ENCODE data around the gene SPATA16.

DNA sequence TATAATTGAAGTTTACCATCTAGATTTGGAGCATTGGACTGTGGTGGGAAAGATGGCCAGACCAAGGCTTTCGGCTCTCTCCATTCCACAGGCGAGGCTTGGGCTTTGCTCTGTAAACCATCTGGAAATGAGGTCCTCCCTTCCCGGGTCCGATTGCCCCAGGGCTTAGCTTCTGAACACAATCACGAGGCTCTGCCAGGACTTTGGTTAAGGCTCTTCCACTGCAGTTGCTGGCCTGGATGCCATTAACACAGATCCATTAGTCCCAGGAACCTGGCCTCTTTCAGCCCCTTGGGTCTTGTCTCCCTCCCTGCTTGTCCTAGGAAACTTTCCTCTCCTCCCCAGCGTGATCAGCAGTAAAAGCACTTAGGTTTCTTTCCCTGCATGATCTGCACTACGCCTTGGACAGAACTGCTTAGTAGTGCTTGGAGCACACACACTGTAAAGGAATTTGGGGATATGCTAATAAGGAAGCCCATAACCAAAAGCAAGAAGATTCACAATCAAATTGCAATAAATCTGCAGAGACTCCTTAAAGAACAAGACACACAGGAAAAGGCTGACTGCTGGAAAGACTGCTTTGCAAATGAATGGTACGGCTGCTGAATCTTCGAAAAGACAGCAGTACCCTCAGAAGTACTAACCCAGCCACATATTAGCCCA, 236.2 kb downstream of the SPATA16 start:
- TF ChIP-seq TARDBP (IDR thresholded peaks at IDR 0.05), result no peak
- no peak for TF ChIP-seq HDGF (IDR thresholded peaks at IDR 0.05; ENCODE audit: borderline replicate concordance)
- no peak for TF ChIP-seq CTBP1 (IDR thresholded peaks at IDR 0.05; ENCODE audit: borderline replicate concordance)
- TF ChIP-seq FOXM1 (IDR thresholded peaks at IDR 0.05; ENCODE audit: borderline replicate concordance), result no peak
- no peak for TF ChIP-seq ARNT (IDR thresholded peaks at IDR 0.05)
- no peak for TF ChIP-seq BHLHE40 (IDR thresholded peaks at IDR 0.05; ENCODE audit: borderline replicate concordance)
- TF ChIP-seq SP1 (IDR thresholded peaks at IDR 0.05), result no peak
- TF ChIP-seq, protein P1, sequence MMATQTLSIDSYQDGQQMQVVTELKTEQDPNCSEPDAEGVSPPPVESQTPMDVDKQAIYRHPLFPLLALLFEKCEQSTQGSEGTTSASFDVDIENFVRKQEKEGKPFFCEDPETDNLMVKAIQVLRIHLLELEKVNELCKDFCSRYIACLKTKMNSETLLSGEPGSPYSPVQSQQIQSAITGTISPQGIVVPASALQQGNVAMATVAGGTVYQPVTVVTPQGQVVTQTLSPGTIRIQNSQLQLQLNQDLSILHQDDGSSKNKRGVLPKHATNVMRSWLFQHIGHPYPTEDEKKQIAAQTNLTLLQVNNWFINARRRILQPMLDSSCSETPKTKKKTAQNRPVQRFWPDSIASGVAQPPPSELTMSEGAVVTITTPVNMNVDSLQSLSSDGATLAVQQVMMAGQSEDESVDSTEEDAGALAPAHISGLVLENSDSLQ (IDR thresholded peaks at IDR 0.05), result no peak
